ENCODE results near the gene MYBPC2. TPM values are rescaled to one million over a fixed set of nuclear protein-coding genes. Genes with fewer than 3 reads are reported as not detected.

MYBPC2 gene
- total RNA-seq, 2 donors from 2014 or later: 0.14 TPM; not detected in 1

DNA sequence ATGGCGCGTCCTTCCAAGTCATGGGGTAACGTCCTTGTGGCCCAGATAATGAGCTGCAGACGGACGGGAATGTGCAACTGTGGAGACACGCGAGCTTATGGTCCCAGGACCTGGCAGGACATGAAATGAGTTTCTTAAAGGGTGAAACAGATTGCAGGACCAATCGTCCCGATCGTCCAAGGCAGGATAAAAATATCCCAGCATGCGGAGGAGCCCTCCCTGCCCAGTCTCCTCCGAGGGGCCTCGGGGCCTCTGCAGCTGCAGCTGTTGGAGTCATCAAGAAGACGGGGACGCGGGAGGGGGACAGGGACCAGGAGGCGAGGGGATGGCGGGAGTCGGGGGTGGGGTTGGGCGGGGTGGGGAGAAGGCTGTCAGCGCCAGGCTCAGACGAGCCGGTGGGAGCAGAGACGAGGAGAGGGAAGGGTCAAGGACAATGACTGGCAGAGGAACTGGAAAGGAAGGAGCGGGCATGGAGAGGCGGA, 58.3 kb downstream of the MYBPC2 start:
- TF ChIP-seq, protein P1, sequence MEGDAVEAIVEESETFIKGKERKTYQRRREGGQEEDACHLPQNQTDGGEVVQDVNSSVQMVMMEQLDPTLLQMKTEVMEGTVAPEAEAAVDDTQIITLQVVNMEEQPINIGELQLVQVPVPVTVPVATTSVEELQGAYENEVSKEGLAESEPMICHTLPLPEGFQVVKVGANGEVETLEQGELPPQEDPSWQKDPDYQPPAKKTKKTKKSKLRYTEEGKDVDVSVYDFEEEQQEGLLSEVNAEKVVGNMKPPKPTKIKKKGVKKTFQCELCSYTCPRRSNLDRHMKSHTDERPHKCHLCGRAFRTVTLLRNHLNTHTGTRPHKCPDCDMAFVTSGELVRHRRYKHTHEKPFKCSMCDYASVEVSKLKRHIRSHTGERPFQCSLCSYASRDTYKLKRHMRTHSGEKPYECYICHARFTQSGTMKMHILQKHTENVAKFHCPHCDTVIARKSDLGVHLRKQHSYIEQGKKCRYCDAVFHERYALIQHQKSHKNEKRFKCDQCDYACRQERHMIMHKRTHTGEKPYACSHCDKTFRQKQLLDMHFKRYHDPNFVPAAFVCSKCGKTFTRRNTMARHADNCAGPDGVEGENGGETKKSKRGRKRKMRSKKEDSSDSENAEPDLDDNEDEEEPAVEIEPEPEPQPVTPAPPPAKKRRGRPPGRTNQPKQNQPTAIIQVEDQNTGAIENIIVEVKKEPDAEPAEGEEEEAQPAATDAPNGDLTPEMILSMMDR (IDR thresholded peaks at IDR 0.05): no peak
- ATAC-seq (ENCODE audit: insufficient number of reproducible peaks, low FRiP score, low read depth) (no peak), DNase-seq (ENCODE audit: low spot score) (no peak)
- no peaks in the 10 kb centered on the region for H3K27me3 ChIP-seq (replicated peaks; ENCODE audit: insufficient read depth)
- H3K4me3 ChIP-seq: no peak overlapping the region
- H3K27ac ChIP-seq: no peak overlapping the region
- H3K36me3 ChIP-seq: no peaks in the 10 kb centered on the region
- no peaks in the 10 kb centered on the region for H3K4me1 ChIP-seq (ENCODE audit: control insufficient read depth in 1 of 2, low read depth in 2 of 2)
- H3K9me3 ChIP-seq: no peaks in the 10 kb centered on the region

DNA sequence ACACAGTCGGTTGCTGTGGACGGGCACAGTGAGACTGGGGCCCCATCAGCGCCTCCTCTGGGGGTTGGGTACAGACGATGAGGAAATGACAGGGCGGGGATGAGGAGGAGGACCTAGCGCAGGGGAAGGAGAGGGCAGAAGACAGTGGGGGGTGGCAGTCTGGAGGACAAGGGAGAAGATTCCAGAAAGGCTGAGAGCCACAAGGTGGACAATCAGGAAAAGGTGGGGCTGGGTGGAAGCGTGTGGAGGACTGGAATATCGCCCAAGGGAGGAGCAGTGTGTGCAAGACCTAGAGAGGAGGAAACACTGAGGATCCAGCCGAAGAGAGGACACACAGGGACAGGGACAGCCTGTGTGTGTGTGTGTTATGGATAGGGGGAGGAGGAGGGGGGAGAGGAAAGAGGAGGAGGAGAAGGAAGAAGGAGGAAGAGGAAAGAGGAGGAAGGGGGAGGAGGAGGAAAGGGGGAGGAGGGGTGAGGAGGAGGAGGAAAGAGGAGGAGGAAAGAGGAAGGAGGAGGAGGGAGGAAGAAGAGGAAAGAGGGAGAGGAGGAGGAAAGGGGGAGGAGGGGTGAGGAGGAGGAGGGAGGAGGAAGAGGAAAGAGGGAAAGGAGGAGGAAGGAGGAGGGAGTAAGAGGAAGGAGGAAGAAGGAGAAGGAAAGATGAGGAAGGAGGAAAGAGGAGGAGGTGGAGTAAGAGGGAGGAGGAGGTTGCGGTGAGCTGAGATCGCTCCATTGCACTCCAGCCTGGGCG, 59.8 kb downstream of the MYBPC2 start:
- no peak for ATAC-seq (ENCODE audit: insufficient number of reproducible peaks, low FRiP score, low read depth)
- no peaks in the 10 kb centered on the region for H3K36me3 ChIP-seq
- no peaks in the 10 kb centered on the region for H3K27me3 ChIP-seq (replicated peaks; ENCODE audit: insufficient read depth)
- TF ChIP-seq, protein P1 (IDR thresholded peaks at IDR 0.05): no peak
- no peak for DNase-seq (ENCODE audit: low spot score)
- no peak overlapping the region for H3K27ac ChIP-seq
- no peaks in the 10 kb centered on the region for H3K4me1 ChIP-seq (ENCODE audit: control insufficient read depth in 1 of 2, low read depth in 2 of 2)
- no peaks in the 10 kb centered on the region for H3K9me3 ChIP-seq
- H3K4me3 ChIP-seq: no peak overlapping the region

DNA sequence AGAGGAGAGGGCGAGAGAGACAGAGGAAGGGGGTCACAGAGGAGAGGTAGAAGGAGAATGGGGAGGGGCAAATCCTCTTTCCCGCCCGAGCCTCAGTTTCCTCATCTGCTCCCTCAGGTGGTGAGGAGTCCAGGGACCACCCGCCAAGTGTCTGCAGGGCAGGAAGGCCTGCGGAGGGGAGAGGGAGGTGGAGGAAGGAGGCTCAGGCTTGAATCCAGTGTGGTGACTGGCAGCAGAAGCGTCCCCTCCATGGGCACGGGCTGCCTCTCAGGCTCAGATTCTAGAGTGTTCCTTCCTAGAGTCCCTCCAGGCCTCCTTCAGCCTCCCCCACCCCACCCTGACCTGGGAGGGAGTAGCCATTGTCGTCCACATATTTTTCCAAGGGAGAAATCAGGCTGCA, 60.5 kb downstream of the MYBPC2 start:
- Histone ChIP-seq H3K4me1 (ENCODE audit: control insufficient read depth in 1 of 2, low read depth in 2 of 2) (no peaks in the 10 kb centered on the region), H3K9me3 (no peaks in the 10 kb centered on the region), H3K27me3 (replicated peaks; ENCODE audit: insufficient read depth) (no peaks in the 10 kb centered on the region), H3K4me3 (no peak overlapping the region), H3K36me3 (no peaks in the 10 kb centered on the region), H3K27ac (no peak overlapping the region)
- TF ChIP-seq, protein P1 (IDR thresholded peaks at IDR 0.05): no peak
- no peak for ATAC-seq (ENCODE audit: insufficient number of reproducible peaks, low FRiP score, low read depth)
- DNase-seq (ENCODE audit: low spot score): no peak

DNA sequence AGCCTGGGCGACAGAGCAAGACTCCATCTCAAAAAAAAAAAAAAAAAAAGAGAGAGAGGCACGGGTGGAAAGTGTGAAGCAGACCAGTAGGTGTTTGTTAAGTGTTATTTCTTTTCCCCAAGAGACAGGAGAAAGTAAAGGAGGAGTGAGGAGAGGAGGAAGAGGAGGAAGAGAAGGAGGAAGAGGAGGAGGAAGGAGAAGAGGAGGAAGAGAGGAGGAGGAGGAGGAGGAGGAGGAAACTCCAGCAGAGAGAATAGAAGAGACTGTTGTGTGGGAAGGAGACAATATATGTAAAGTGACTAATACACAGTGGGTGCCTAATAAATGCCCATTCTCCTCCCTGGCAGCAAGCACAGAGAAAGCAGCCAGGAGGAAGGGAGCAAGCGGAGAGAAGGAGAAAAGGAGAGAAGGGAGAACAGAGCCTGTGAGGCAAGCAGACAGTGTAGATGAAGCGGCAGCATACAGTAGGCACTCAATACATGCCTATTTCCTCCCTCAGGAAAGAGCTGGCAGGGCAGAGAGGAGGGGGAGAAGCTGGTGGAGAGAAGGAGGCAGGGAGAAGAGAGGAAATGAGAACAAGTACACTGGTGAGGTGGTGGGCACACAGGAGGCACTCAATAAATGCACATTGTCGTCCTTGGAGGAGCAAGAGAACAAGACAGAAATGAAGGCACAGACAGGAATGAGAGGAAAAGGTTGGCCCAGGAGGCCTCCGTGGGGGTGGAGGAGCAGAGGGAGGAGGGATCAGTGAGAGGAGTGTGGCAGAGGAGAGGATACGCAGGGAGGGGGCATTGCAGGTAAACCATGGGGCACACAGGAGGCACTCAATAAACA, 61.7 kb downstream of the MYBPC2 start:
- Histone ChIP-seq H3K4me1 (ENCODE audit: control insufficient read depth in 1 of 2, low read depth in 2 of 2) (no peaks in the 10 kb centered on the region), H3K27me3 (replicated peaks; ENCODE audit: insufficient read depth) (no peaks in the 10 kb centered on the region), H3K27ac (no peak overlapping the region), H3K9me3 (no peaks in the 10 kb centered on the region), H3K36me3 (no peaks in the 10 kb centered on the region), H3K4me3 (no peak overlapping the region)
- TF ChIP-seq, protein P1 (IDR thresholded peaks at IDR 0.05): no peak
- ATAC-seq (ENCODE audit: insufficient number of reproducible peaks, low FRiP score, low read depth): no peak
- DNase-seq (ENCODE audit: low spot score): no peak

DNA sequence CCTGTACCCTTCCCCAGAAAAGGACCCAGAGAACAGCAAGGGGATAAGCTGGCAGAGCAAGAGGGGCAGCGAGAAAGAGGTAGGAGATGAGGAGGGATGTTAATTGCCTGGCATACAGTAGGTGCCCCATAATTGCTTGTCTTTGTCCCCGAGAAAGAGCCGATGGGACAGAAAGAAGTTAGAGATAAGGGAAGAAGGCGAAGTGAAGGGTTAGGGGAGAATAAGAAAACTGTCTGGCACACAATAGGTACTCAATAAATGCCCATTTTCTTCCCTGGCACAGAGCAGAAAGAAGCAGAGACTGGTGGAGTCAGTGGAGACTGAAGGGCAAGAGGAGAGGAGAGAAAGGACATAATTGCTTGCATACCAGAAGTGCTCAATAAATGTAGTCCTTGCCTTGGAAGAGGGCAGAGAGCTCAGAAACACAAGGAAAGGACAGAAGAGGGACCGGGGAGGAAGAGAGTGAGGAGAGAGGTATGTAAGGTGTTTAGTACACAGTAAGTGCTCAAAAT, 62.4 kb downstream of the MYBPC2 start:
- Histone ChIP-seq H3K27me3 (replicated peaks; ENCODE audit: insufficient read depth) (no peaks in the 10 kb centered on the region), H3K36me3 (no peaks in the 10 kb centered on the region), H3K4me1 (ENCODE audit: control insufficient read depth in 1 of 2, low read depth in 2 of 2) (no peaks in the 10 kb centered on the region), H3K9me3 (no peaks in the 10 kb centered on the region), H3K4me3 (no peak overlapping the region), H3K27ac (no peak overlapping the region)
- TF ChIP-seq, protein P1 (IDR thresholded peaks at IDR 0.05): no peak
- ATAC-seq (ENCODE audit: insufficient number of reproducible peaks, low FRiP score, low read depth) (no peak), DNase-seq (ENCODE audit: low spot score) (no peak)

All from thoracic aorta (tissue), 2 donors.